GM19468 (cell line): ENCODE data around the gene OBP2A.
"Not testable (repeated sequence)": the region's sequence is repeated elsewhere in the genome, so short reads cannot be mapped to it uniquely, and the experiment has no call there.

Experiments
- ATAC-seq: cut with Tn5 transposase; IDR thresholded peaks from one replicate; pipeline ENCODE4 v1.9.1; 2021; ENCODE audit warnings: mild to moderate bottlenecking, moderate library complexity, moderate number of reproducible peaks; ENCODE audit not compliant: unreplicated experiment; ENCODE audit errors: extremely low read depth

Gene OBP2A

DNA sequence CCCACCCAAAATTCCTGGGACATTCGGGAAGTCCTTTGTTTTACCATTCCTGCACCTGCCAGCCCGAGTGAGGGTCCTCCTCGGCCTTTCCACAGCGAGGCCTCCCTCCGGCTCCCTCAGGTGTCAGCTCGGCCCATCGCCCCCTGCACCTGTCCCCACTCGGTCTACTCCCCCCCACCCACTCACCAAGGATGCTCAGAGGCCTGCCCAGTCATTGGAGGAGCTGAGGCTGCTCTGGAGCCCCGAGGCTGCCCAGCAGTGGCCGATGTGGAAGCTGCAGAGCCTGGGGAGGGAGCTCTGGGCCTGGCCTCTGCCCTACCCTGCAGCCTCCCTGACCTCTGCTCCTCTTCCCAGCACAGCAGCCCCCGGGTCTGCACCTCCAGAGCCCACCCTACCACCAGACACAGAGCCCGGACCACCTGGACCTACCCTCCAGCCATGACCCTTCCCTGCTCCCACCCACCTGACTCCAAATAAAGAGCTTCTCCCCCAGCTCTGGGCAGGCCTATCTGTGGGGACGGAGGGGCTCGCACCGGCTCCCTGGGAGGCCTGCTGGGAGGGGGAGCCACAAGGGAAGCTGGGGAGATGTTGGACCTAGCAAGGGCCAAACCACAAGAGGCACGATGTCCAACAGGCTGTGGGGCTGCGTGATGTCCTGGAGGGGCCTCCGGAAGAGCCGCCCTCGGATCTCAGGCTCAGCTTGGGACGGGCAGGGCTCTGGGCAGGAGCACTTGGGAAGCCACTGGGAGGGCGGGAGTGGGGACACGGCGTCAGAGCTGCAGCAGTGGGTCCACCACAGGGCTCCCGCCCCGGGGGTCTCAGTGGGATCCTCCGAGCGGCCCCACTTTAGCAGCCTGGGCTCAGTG, 3.8 kb downstream of the OBP2A start:
- not testable (repeated sequence) for ATAC-seq

DNA sequence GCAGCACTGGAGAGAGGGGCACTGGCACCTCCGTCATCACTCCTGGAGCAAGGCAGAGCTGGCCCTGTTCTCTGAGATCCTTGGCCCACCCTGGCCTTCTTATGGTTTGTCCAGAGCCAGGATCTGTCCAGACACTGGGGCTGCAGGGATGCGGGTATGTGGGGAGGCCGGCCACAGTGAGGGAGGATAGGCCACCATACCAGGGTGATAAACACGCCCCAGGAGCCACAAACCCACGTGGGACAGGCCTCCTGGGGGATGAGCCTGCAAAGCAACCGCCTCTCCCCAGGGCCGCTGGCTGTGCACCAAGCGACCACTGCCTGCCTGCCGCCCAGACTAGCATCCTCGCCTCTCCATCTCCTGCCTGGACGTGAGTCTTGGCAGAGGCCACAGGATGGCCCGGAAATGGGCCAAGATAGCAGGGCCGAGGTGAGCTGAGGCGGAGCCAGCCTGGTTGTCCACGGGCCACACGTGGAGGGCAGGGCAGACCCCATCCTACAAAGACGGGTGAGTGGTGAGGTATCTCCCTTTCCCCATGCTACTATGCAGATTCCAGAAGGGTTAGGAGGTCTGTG, 4.5 kb downstream of the OBP2A start:
- ATAC-seq, result no peak

DNA sequence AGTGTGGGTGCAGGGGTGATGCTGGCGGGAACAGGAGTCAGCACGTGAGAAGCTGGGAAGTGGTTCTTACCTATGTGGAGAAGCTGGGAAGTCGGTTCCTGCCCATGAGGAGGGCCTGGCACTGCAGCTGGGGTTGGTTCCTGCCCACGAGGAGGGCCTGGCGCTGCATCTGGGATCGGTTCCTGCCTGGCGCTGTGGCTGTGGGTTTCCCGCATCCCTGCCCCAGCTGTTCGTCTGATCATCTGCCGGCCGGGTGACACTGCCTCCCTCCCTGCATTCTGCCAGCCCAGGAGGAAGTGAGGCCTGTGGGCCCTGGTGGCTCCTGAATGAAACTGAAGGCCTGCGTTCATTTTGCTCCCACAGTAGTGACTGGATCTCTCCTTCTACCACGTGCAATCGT, 5.1 kb downstream of the OBP2A start:
- ATAC-seq, result no peak

DNA sequence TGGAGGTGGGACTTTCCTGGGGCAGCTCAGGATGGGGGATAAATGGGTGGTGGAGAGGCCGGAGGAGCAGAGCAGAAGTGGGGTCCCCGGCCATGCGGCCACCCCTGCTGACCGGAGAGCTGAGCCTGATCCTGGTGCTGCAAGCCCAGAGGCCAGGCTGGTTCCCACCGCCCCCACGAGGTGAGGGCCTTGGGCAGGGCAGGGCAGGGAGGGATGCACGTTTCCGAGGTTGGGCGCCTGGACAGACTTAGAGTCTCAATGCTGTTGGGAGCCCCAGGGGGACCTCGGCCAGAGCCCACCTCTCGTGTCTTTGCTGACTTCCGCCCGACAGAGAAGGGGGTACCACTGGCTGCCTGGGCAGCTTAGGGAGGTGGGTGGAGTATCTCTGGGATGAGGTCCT, 5.5 kb downstream of the OBP2A start:
- ATAC-seq, result no peak

DNA sequence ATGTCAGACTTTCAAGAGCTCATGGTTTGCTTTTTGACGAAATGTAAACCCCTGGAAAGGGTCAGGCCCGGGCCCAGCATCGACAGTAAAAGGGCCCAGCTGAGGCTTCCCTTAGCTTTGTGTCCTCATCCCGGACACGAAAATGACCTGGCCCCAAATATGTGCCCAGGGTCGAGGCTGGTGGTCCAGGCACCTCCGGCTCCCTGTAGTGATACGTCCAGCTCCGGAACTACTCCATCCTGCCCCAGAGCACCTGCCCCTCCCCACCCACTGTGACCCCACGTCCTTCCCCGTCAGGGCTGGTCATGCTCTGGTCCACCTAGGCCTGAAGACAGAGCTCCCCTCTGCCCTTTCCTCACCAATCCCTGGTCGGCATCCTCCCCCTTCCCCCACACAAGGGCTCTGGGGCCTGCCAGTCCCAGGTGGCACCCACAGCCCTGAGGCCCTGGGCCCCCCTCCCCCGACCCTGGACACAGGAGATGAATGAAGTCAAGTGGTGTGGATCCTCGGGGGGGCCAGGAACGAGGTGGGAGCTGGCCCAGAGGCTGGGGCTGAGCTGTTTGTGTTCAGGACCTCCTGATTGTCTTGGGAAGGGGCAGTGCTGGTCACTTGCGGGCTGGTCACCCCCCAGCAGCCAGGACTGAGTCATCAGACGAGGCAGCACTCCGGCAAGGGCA, 6.2 kb downstream of the OBP2A start:
- ATAC-seq, result no peak

DNA sequence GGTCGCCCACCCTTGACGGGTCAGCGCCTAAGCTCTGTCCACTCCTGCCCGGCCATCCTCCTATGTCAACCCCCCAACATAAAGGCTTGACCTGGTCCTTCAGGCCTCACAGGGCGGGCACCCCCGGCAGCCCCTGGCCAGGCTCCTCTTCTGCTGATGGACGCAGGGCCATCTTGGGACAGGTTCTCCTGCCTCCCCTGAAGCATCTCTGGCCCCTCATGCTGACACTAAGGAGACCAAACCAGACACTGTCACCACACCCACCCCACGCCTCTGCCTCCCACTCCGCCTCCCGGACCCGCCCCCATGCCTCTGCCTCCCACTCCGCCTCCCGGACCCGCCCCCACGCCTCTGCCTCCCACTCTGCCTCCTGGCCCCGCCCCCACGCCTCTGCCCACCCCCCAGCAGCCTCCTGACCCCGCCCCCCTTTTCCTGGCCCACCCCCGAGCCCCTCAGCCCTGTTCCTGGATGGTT, 6.8 kb downstream of the OBP2A start:
- no peak for ATAC-seq

DNA sequence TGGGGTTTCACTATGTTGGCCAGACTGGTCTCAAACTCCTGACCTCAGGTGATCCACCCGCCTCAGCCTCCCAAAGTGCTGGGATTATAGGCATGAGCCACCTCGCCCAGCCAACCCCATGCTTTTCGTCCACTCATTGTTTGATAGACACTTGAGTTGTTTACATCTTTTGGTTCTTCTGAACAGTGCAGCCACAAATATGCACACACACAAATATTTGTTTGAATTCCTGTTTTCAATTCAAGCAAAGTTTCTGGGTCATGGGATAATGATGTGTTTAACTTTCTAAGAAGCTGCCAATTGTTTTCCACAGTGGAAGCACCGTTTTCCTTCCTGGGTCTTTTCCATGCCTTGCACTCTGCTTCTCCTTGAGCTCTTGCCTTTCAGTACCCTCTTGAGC, 8.8 kb downstream of the OBP2A start:
- ATAC-seq, result no peak

DNA sequence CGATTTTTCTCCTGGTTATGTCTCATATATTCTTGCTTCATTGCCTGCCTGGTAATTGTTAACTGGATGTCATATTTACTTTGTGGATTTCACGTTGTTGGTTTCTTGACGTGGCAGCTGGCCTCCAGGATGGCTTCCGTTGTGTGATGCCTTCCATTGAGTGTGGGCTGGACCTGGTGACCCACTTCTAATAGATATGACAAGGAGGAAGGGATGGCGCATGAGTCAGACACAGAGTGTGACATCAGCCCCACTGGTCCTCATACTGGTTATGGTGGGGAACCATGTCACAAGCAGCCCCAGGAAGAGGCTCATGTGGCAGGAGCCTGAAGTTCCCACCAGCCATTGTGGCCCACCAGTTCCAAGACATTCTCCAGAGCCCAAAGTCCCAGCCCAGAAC, 9.3 kb downstream of the OBP2A start:
- no peak for ATAC-seq

DNA sequence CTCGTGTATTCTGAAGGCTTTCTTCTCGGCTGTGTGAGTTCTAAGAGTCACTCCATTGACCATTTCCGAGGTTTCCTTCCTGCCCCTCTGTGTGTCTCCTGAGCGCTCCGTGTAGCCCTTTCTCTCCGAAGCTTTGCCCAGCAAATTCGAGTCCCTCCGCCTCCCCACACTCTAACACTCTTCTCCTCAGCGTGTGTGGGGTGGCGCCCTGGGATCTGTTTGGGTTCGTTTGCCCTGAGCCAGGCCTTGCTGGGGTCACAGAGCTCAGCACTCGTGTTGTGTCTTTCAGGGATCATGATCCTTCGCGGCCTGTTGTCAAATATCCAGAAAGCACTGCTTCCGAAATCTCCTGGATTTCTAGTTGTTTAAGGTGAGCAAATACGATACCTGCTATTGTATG, 10.0 kb downstream of the OBP2A start:
- no peak for ATAC-seq

DNA sequence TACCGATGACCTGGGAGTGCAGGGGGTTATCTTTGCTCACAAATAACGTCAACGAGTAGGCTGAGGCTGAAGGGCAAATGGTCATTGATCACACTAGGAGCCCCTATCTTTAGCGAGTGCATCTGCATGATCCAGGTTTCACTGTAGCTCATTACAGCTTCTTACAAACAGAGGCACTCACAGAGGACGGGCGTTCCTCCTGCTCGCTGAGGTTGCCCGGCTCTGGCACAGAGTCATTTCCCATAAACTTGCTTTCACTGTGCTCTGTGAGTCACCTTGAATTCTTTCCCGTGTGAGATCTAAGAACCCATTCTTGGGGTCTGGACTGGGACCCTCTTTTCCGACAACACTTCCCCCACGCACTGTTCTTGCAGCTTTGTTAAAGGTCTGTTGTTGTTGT, 13.7 kb downstream of the OBP2A start:
- ATAC-seq, result no peak

DNA sequence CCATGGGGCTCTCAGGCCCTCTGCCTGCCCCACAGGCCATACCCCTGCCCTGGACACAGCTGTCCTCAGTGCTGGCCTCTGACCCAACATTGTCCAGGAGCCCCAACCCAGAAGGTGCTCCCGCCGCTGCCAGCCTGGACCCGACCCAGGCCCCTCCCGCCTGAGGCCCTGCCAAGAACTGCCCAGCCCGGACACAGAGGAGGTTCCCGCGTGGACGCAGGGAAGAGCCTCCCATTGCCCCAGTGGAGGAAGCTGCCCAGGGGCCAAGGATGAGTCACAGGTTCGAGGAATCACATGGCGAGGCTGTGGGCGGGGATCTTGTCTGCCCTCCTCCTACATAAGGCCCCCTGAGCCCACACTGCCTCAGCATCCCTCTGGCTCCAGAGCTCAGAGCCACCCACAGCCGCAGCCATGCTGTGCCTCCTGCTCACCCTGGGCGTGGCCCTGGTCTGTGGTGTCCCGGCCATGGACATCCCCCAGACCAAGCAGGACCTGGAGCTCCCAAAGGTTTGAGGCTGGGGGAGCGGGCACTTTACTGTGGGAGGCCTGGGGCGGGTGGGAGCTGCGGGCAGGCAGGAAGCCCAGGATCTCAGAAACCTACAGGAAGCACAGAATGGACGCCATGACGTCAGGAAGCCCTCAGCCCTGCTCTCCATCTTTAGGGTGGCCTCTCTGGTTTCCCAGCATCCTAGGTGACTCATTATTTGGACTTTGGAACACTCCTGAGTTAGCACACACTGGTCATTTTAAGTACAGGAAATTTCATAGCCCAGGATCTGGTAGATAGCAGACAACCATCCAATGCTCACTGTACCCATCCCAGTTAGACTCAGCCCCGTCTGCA, 15.7 kb downstream of the OBP2A start, which contains the start of gene PAEP:
Gene PAEP, plus strand, starts transcription at position 366 of the 844 bp plus-strand sequence.
- no peak for ATAC-seq

DNA sequence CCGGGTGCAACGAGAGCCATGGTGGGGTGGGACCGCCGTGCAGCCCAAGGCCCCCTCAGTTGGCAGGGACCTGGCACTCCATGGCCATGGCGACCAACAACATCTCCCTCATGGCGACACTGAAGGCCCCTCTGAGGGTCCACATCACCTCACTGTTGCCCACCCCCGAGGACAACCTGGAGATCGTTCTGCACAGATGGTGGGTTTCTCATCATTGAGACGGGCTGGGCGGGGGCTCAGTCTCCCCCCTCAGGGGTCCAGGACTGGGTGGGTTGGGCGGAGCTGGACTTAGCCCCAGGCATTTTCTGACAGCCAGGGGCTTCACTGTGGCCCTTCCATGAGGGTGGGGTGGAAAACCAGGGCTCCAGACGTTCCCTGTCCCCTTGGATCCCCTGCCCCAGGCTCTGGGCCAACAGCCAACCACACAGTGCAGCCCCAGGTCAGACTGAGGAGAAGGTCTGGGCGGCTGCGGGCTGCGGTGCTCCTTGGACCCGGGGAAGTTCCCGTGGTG, 16.4 kb downstream of the OBP2A start:
- ATAC-seq, result no peak

DNA sequence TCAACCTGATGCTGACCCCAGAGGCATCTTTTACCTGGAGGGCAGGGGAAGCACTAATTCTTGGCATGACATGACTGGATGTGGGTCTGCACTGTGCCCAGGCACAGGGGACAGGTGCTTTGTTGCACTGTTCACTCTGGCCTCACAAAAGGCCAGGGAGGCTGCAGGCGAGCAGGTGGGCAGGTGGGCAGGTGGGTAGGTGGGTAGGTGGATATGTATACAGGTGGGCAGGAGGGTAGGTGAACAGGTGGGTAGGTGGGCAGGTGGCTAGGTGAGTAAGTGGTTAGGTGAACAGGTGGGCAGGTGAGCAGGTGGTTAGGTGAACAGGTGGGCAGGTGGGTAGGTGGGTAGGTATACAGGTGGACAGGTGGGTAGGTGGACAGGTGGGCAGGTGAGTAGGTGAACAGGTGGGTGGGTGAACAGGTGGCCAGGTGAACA, 17.1 kb downstream of the OBP2A start:
- ATAC-seq, result no peak

DNA sequence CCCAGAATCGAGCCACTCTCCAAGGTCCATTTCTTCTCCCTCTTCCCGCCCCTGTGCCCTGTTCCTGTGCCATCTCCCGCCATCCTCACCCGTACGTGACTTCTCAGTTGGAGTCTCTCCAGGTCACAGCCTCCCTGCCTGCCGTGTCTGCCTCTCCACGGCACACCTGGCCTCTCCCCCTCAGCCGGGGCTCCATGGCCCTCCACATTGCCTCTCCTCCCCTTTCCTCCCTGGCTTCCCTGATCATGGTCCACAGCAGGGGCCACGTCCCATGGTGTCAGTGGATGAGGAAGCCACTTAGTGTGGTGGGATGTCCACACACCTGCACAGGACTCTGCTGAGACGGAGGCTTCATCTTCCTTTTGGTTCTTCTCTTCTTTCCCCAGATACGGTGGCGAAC, 17.9 kb downstream of the OBP2A start:
- no peak for ATAC-seq

DNA sequence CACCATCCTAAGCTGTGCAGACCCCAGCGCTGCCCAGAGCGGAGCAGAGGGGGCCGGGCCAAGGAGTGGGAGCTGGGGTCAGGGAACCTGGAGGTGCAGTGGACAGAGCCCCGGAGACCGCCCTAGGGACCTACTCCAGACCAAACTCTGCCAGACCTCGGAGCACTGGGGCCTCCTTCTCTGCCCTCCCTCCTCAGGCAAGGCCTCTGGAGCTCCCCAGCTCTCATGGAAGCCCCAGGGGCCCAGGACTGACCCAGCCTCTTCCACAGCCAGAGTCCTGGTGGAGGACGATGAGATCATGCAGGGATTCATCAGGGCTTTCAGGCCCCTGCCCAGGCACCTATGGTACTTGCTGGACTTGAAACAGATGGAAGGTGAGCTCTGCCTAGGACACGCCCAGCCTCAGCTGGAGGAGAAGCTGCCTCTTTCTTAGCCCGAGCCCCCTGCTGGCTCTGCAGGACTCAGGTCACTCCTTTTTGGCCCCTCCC, 19.3 kb downstream of the OBP2A start:
- ATAC-seq, result no peak

DNA sequence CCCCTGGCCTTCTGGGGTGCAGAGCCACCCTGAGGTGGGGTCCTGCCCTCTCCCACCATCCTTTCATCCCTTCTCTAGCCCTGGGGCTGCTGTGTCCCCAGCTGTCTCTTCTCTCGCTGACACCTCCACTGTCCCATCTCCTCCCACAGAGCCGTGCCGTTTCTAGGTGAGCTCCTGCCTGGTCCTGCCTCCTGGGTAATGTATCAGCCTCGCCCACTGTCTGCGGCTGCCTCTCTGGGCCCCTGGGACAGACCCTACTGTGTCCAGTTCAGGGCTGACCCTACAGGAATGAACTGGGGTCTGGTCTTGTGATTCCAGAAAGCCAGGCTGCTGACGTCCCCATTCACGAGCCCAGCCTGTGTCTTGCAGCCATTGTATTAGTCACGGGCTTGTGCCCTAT, 19.7 kb downstream of the OBP2A start:
- ATAC-seq, result no peak

DNA sequence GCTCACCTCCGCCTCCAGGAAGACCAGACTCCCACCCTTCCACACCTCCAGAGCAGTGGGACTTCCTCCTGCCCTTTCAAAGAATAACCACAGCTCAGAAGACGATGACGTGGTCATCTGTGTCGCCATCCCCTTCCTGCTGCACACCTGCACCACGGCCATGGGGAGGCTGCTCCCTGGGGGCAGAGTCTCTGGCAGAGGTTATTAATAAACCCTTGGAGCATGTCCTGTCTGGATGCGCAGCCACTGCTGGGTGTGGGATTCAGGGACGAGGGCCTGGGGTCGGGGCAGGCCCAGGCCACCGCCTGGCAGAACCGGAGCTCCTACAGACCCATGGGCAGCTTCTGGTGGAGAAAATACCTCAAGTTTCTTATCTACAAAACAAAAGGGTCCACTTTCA, 20.6 kb downstream of the OBP2A start:
- no peak for ATAC-seq

DNA sequence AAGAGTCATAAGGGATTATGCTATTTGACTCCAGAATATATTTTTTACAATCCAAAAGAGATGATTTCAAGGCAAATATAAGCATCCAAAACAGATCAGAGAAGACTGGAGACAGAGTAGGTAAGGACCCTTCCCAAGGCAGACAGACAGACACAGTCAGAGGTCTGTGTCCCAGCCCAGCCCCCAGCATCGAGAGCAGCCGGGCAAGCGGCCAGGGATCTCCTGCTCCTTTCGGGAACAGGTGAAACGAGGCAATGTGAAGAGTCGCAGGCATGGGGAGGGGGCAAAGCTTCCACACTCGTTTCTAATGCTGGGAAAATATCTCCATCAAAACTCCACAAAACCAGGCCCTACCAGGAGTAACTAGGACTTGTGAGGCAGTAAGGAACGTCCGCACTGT, 21.4 kb downstream of the OBP2A start:
- no peak for ATAC-seq

DNA sequence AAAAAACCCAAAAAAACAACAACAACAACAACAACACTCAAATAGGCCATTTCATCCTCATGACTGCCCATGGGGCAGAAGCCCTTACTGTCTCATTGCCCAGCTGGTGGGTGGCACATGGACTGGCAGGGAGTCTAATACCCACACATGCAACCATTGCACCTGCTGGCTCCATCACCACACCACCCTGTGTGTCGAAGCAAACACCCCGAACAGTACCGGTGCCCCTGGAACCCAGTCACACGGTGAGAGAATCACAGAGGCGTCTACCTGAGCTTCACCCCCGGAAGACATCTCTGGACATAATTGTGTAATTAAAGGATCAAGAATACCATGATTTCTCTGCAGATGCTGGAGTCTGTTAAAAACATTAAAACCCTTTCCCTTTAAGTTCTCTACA, 22.1 kb downstream of the OBP2A start:
- ATAC-seq, result no peak

DNA sequence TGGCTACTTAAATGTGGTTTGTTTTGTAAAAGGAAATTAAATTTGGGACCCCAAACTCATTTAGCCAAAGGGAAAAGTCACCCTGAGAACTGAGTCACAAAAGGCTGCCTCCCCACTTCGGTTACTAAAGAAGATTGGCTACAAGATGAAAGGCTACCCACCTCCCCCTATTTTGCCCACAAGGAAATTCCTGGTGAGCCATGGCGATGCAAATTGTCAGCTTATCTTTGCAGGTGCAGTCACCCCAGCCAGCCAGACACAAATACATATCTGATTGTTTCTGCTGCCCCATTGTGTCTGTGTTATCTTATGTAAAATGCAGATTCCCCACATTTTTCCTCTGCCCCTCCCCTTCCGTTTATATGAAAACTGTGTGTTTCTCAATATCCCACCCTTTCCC, 24.5 kb downstream of the OBP2A start:
- no peak for ATAC-seq
